CMK (cell line): ENCODE measurements around the gene C5orf63.
"Not testable (repeated sequence)": the region's sequence is repeated elsewhere in the genome, so short reads cannot be mapped to it uniquely, and the experiment has no call there.

ENCODE experiments used
- DNase-seq: peaks from one replicate; pipeline ENCODE4 v3.0.0-alpha.2; 2010; ENCODE audit warnings: low read depth

C5orf63 gene

GRCh38 chr5:127072861-127073846, at the start of gene C5orf63:
TSS of gene C5orf63 (minus strand) at chr5:127073502. CDS start at chr5:127058995, 14,507 bp downstream.
- DNase-seq = peak; percentile 43

- no peak for DNase-seq
These were observed 39.1 kb upstream of the C5orf63 start for GRCh38 chr5:127112347-127112864.

GRCh38 chr5:127111112-127111511, 37.8 kb upstream of the C5orf63 start:
- DNase-seq = no peak

DNA sequence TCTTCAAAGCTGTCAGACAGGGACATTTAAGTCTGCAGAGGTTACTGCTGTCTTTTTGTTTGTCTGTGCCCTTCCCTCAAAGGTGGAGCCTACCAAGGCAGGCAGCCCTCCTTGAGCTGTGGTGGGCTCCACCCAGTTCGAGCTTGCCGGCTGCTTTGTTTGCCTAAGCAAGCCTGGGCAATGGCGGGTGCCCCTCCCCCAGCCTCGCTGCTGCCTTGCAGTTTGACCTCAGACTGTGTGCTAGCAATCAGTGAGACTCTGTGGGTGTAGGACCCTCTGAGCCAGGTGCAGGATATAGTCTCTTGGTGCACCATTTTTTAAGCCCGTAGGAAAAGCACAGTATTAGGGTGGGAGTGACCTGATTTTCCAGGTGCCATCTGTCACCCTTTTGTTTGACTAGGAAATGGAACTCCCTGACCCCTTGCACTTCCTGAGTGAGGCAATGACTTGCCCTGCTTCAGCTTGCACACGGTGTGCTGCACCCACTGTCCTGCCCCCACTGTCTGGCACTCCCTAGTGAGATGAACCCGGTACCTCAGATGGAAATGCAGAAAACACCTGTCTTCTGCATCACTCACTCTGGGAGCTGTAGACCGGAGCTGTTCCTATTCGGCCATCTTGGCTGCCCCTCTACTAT, 35.4 kb upstream of the C5orf63 start:
- not testable (repeated sequence) for DNase-seq

- DNase-seq = no peak
These were observed 28.6 kb upstream of the C5orf63 start for GRCh38 chr5:127101935-127102334.

- DNase-seq = no peak
These were observed 28.2 kb upstream of the C5orf63 start for GRCh38 chr5:127101533-127101932.

DNA sequence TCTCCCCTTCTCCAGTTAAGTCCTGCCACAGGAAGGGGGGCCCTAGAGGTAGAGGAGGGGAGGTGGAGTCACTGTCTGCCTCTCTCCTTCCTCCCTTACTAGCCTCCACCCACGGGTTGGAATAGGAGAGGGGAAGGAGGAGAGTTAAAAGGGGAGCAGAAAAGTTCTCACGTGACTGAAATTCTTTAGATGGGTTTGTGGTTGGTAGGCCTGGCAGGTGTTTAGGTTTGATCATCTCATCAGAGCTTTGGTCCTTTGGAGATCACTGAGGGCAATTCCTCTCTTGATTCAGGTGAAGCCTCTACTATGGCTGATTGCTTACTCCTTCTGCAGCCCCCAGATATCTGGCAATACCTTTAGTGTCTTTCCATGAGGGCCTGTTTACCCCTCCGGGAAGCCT, 24.9 kb upstream of the C5orf63 start:
- DNase-seq = no peak

DNA sequence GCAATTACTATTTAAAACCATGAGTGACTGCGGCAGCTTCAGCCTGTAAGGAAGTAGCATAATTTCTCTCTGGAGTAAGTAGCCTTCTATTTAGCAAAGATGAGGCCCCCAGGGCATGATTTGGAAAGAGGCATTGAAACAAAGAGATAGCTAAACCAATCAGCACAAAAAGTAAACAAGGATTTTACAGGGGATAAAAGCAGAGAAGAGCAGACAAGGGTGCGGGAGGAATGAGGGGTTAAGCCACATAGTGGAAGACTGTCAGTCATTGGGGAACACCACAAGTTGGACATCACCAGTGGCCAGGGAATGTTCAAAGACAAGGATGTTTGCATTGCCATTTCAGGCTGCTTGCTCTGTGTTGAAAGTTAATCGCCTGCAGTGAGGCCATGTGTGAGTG, 24.0 kb upstream of the C5orf63 start:
- no peak for DNase-seq

- DNase-seq = no peak
These were observed 23.2 kb upstream of the C5orf63 start for GRCh38 chr5:127096328-127096993.

DNA sequence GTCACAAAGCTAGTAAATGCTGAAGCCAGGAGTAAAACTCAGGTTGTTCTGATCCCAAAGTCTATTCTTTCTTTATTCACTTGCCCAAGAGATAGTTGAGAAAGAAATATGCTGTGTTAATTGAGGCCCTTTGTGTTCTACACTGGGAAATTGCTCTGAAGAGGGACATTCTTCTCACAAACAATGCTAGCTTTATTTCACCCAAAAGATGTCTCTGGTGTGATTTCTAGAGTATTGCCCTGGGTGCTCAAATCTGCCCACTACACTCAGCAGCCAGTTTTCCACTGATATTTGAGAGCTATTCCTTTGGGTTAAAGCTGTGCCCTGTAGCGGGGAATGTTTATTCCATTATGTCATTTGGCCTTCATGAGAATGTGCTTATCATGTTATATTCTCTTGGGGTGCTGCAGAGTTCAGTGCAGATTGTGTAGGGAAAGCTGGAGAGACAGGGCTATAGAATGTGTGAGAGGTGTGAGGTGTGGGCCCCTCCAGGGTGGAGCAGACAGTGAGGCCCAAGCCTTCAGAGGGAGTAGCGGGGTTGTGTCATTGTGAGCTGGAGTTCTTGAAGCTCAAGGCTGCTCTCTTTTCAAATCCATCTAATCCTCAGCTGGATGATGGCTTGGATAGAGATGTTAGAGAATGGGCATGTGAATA, 21.0 kb upstream of the C5orf63 start:
- DNase-seq = no peak

- no peak for DNase-seq
These were observed 19.4 kb upstream of the C5orf63 start for GRCh38 chr5:127092690-127093089.

GRCh38 chr5:127089191-127089590, 15.9 kb upstream of the C5orf63 start:
- DNase-seq = no peak

GRCh38 chr5:127088251-127088650, 14.9 kb upstream of the C5orf63 start:
- DNase-seq = no peak

DNA sequence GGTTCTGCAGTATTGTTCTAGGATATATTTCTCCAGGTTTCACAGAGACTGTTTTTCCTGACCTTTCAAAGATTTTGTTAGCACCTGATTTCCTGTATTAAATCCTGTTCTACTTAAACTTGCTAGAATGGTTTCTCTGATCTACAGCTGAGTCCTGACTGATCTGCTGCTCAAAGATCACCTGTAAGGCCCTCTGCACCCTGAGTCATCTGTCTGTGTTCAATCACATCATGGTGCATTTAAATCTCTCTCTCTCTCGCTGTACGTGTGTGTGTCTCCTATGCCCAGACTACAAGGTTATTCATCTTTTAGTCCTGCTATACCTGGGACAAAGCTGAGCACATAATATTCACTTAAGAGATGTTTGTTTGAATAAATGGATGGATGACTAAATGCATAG, 13.3 kb upstream of the C5orf63 start:
- no peak for DNase-seq

DNA sequence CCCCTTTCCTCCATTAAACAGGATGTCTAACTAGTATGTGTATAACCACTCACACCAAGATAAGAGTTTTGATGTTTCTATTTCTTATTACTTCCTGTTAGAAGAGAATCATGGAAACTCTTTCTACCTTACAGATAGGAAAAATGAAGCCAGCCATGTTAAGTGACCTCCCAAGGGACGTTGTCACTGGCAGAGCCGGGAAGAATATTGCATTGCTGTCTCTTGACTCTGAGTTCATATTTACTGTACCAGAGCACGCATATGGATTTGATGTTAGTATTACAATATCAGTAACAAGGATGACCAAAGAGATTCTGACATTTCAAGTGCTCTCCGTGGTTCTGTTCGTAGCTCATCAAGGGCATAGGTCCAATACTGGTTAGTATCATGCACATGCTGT, 12.5 kb upstream of the C5orf63 start:
- no peak for DNase-seq

GRCh38 chr5:127085371-127085770, 12.1 kb upstream of the C5orf63 start:
- no peak for DNase-seq

DNA sequence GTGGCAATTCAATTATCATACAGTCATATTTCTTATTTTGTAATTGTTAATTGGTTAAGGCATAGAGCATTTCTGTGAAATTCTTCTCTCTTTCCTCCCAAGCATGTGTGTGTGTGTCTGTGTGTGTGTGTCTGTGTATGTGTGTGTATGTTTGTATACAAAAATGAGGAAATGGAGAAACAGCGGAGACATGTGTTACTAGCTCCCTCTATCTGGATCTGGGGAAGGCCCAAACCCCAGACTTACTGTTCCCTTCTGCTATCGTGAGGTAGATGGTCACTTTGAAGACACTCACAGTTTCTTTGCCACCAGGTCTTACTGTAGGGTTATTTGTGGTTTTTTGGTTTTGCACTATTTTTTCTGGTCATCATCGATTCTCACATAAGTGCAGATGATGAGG, 11.4 kb upstream of the C5orf63 start:
- no peak for DNase-seq

DNA sequence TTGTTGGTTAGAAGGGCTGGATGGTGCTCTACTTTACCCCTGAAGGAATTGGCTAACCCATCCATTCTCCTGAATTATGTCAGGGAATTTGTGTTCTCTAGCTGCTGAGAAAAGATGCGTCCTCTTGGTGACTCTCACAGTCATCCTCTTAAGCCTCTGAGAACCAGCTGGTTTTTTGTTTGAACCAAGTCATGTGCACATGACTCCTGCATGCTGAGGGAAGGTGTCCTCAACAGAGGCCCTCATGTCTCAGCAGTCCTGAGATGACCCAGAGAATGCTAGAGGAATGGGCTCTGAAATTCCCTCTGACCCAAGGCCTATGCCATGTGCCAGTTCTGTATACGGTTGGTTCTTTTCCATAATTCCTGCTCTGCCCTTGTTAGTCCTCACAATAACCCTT, 10.4 kb upstream of the C5orf63 start:
- no peak for DNase-seq

GRCh38 chr5:127079994-127080491, 6.7 kb upstream of the C5orf63 start:
- no peak for DNase-seq

DNA sequence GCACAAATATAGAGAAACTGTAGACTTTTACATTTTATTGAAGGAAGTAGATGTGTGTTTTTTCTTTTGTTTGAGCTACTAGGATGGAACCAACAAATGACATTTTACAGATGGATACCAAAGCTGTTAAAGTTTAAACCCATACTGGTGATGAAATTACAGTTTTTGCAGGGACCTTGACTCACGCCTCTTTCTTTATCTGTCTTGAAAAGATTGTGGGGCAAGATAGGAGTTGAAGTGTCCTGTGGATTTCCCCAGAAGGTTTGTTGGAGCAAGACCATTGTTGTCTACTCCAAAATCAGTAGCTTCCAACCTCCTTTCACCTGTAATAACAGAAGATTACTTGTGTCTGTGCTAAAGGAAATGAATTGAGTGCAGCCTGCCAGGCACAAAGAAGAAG, 4.1 kb upstream of the C5orf63 start:
- no peak for DNase-seq

- DNase-seq = no peak
These were observed 3.2 kb upstream of the C5orf63 start for GRCh38 chr5:127076315-127077129.
